Melanocyte of skin (primary cell): ENCODE results near the gene SPINK13. TPM values are rescaled to one million over a fixed set of nuclear protein-coding genes. Genes with fewer than 3 reads are reported as not detected.

ENCODE experiments used
- small RNA-seq, 2 donors: library from RNA; depleted of rRNA; stranded (forward); fragments of <200 nt; gene quantifications; one replicate each; pipeline ENCODE3, GENCODE V24; 2012
- total RNA-seq, 2 donors: library from RNA; depleted of rRNA; stranded (reverse); fragments of >200 nt; gene quantifications; 2 replicates each; pipeline ENCODE4 v1.2.3, GENCODE V29; 2012

The SPINK13 gene, protein sequence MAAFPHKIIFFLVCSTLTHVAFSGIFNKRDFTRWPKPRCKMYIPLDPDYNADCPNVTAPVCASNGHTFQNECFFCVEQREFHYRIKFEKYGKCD
- total RNA-seq, result not detected

DNA sequence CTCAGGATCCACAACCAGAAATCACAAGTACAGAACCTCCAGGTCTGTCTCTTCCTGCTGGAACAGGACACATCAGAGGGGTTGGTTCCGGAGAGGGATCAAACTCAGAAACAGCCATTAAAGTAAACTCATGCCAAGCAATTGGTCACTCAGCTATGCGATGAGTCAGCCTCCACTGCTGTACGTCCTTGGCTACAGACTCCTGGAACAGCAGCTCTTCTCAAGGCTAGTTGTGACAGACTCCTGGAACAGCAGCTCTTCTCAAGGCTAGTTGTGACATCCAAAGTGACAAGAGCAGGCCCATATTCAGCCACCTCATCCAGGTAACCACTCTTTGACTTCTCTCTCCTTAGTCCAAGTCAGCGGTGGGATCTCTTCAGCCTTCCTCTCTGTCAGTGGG, at the start of gene SPINK13:
TSS of gene SPINK13 (plus strand) at position 229 of the 400 bp plus-strand sequence. CDS start 1,279 bp downstream, outside the sequence.

DNA sequence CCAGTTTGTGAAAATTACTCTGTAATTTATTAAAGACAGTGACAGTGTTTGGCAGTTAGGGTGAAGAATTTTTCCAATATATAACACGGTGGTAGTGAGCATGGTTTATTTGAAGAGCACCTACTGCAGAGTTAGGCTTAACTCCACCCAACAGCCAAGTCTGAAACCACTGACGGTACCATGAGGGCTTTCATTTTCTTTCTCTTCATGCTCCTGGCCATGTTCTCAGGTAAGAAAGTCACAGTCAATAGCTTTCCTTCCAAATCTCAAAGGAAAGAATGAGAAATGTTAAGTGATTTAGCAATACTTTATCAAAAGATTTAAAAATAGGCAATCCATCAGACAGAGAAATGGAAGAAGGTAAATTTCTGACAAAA, 30.2 kb upstream of the SPINK13 start, which contains the start of gene MARCOL:
TSS of gene MARCOL (plus strand) at position 108 of the 377 bp plus-strand sequence. CDS start at position 181, 73 bp downstream.

DNA sequence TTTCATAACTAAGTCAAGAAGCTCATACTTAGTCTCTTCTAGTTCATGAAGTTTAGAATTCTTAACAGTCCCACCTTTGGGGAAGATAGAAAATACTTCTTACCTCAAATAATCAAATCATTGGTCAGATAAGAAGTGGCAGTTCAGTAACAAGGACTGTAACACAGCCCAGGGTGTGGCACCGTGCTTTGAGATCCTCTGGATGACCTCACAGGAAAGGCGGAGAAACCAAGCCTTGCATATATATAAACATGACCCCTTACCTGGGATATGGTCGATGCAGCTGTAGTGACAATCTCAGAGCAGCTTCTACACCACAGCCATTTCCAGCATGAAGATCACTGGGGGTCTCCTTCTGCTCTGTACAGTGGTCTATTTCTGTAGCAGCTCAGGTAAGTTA, 43.6 kb downstream of the SPINK13 start, which contains the start of gene SPINK7:
TSS of gene SPINK7 (plus strand) at position 271 of the 400 bp plus-strand sequence. CDS start at position 332, 61 bp downstream.

DNA sequence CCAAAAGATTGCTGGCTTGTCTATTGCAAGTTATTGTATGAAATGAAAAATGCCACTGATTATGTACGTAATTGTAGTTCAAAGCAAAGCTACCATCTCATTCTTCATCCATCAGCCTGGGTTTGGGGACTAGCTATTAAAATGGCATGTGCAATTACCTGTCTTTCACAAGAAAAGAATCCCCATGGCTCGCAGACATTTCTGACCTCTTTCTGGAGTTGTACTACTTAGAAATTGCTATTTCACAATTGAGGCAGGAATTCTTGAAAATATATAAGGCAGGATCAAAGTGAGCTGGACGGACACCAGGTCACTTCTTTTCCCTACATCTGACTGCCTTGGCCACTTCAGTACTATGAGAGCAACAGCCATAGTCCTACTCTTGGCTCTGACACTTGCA, 66.7 kb downstream of the SPINK13 start, which contains the start of gene SPINK9:
TSS of gene SPINK9 (plus strand) at position 301 of the 400 bp plus-strand sequence. CDS start at position 356, 55 bp downstream.

Small RNA genes within 50 kb of the gene (small RNA-seq; reads per million reads assigned to genes)
- 0 reads per million in 2 donors for gene HMGN1P16

Other genes with a start within 250 kb of the SPINK13 start
- gene SPINK5, start 204.8 kb upstream of the SPINK13 start, total RNA-seq, result not detected
- not detected for gene SPINK14, start 100.2 kb upstream of the SPINK13 start, total RNA-seq
- not detected for gene SPINK6, start 65.8 kb upstream of the SPINK13 start, total RNA-seq
- gene MARCOL, start 30.3 kb upstream of the SPINK13 start, total RNA-seq, result not detected
- not detected for gene SPINK7, start 43.6 kb downstream of the SPINK13 start, total RNA-seq
- not detected for gene SPINK9, start 66.8 kb downstream of the SPINK13 start, total RNA-seq
- gene FBXO38, start 115.2 kb downstream of the SPINK13 start, total RNA-seq, result 10 to 100 TPM; 61.3 to 69.5 TPM